Large intestine (tissue), 3 donors: ENCODE measurements around the gene CLIP2. TPM values are rescaled to one million over a fixed set of nuclear protein-coding genes. Genes with fewer than 3 reads are reported as not detected.
"Not testable (repeated sequence)": the region's sequence is repeated elsewhere in the genome, so short reads cannot be mapped to it uniquely, and the experiment has no call there.

ENCODE experiments used
- DNase-seq, 2 donors: peaks; one replicate each; pipeline versions ENCODE4 v3.0.0 to v3.0.0-alpha.2; 2013
- H3K27ac ChIP-seq: one replicate; pipeline ENCODE4 v1.5.1; 2013; ENCODE audit warnings: low read length
- H3K27me3 ChIP-seq: 2 replicates; pipeline ENCODE4 v1.6.1; 2013; ENCODE audit warnings: low read length; ENCODE audit not compliant: control insufficient read depth, insufficient read depth
- H3K36me3 ChIP-seq: 2 replicates; pipeline ENCODE4 v1.6.1; 2013; ENCODE audit warnings: low read length; ENCODE audit not compliant: control insufficient read depth, insufficient read depth
- H3K4me1 ChIP-seq: one replicate; pipeline ENCODE4 v1.6.1; 2013; ENCODE audit warnings: low read length; ENCODE audit not compliant: control insufficient read depth, insufficient read depth
- H3K4me3 ChIP-seq: one replicate; pipeline ENCODE4 v1.5.1; 2013; ENCODE audit warnings: low read length
- H3K9me3 ChIP-seq: one replicate; pipeline ENCODE4 v1.6.1; 2013; ENCODE audit warnings: mild to moderate bottlenecking, low read depth, low read length, moderate library complexity; ENCODE audit not compliant: control insufficient read depth
- WGBS: methylation state at CpG from one replicate; pipeline ENCODE4 v1.1.5; 2013; ENCODE audit warnings: low lambda C conversion rate; ENCODE audit not compliant: insufficient coverage; 5-methylcytosine and 5-hydroxymethylcytosine counted together
- polyA plus RNA-seq: library from polyadenylated mRNA; unstranded; fragments of 120-200 nt; gene quantifications from one replicate; pipeline ENCODE4 v1.2.1, GENCODE V29; 2013

The CLIP2 gene
- polyA plus RNA-seq, 1 donor, result 13.6 TPM

DNA sequence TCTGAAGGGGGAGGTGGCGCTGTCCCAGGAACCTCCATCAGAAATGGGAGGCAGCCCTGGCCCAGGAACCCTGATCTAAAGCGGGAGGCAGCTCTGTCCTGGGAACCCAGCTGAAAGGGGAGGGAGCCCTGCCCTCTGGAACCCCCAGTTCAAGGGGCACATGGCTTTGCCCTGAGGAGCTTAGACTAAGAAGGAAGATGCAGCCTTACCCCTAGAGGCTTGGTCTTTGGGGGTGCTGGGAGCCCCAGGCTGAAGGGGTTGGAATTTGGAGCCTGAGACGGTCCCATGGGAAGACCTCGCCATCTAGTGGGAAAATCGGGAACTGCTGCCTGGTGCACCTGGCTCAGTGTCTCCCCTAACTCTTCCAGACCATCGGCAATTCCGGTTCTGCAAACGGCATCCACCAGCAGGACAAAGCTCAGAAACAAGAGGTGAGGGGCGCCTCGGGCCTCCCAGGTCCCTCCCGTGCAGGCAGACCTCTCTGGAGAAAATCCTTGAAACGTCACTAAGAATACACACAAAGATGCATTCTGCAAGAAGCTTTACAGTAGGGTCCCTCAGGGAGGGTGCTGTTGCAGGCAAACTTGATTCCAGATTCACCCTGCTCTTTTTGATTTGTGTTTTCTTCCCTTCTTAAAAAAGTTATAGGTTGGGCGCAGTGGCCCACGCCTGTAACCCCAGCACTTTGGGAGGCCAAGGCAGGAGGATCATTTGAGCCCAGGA is 112.1 kb downstream of the CLIP2 start:
- peak; percentile 41 to 50 for DNase-seq
- H3K4me1 ChIP-seq, result no peaks in the 10 kb centered on the region
- no peak overlapping the region for H3K4me3 ChIP-seq
- H3K27me3 ChIP-seq, result no peaks in the 10 kb centered on the region
- H3K9me3 ChIP-seq, result no peaks in the 10 kb centered on the region
- no peak overlapping the region for H3K27ac ChIP-seq
- WGBS, result no CpG with 5 or more reads among the region's 14 CpGs
- H3K36me3 ChIP-seq, result peaks cover 51% of the 10 kb centered on the region

DNA sequence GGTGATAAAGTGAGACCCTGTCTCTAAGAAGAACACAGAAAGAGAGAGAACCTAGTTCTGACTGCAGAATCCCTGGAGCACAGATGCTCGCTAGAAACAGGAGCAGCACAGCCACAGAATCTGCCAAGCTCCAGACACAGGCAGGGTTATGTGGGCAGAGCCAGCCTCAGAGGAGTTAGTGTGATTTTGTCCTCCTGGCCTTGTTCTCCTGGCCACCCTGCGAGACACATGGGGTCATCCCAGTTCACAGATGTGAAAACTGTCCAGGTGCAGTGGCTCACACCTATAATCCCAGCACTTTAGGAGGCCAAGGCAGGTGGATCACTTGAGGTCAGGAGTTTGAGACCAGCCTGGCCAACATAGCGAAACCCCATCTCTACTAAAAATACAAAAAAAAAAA is 113.5 kb downstream of the CLIP2 start:
- H3K27me3 ChIP-seq, H3K9me3 ChIP-seq, H3K4me3 ChIP-seq, DNase-seq, H3K27ac ChIP-seq, H3K4me1 ChIP-seq: not testable (repeated sequence)
- peaks cover 40% of the 10 kb centered on the region for H3K36me3 ChIP-seq
- no CpG with 5 or more reads among the region's 3 CpGs for WGBS

- WGBS, result no CpG with 5 or more reads among the region's 30 CpGs
- no peaks in the 10 kb centered on the region for H3K4me1 ChIP-seq
- no peak for DNase-seq
- H3K4me3 ChIP-seq, result no peak overlapping the region
- H3K27ac ChIP-seq, result no peak overlapping the region
- H3K9me3 ChIP-seq, result no peaks in the 10 kb centered on the region
- H3K27me3 ChIP-seq, result no peaks in the 10 kb centered on the region
- H3K36me3 ChIP-seq, result peaks cover 35% of the 10 kb centered on the region
Measured at GRCh38 chr7:74403521-74404387, 114.5 kb downstream of the CLIP2 start.

- Histone ChIP-seq H3K36me3 (peaks cover 34% of the 10 kb centered on the region), H3K9me3 (no peaks in the 10 kb centered on the region), H3K4me1 (no peaks in the 10 kb centered on the region), H3K27ac (no peak overlapping the region), H3K4me3 (no peak overlapping the region), H3K27me3 (no peaks in the 10 kb centered on the region)
- DNase-seq, result no peak
- WGBS, result no CpG with 5 or more reads among the region's 8 CpGs
Measured at GRCh38 chr7:74404388-74404700, 115.1 kb downstream of the CLIP2 start.

DNA sequence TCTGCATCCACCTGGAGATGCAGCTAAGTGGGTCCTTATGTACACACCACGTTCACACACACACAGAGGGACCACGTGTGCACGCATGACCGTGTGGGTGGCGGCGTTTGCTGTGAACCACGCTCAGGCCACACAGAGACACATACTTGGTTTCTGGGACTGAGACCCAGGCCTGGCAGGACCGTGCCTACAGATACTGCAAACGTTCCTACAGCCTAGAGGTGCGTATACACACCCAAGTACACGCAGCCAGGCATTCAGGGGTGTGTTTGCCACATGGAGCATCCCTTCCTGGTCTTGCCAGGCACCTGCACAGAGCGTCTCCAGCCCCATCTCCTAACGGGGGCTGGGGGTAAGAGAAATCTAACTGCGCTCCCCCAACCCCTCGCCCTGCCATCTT is 115.5 kb downstream of the CLIP2 start:
- H3K27me3 ChIP-seq, result no peaks in the 10 kb centered on the region
- WGBS, result no CpG with 5 or more reads among the region's 15 CpGs
- no peaks in the 10 kb centered on the region for H3K4me1 ChIP-seq

GRCh38 chr7:74405191-74405898 is 116.1 kb downstream of the CLIP2 start:
- WGBS, result no CpG with 5 or more reads among the region's 31 CpGs
- no peak for DNase-seq

More for the DNA sequence above, 115.5 kb downstream of the CLIP2 start:
- Histone ChIP-seq H3K36me3 (peaks cover 34% of the 10 kb centered on the region), H3K4me3 (no peak overlapping the region), H3K9me3 (no peaks in the 10 kb centered on the region), H3K27ac (no peak overlapping the region)
- DNase-seq, result no peak

GRCh38 chr7:74405899-74406512 is 116.8 kb downstream of the CLIP2 start:
- no CpG with 5 or more reads among the region's 20 CpGs for whole genome bisulfite sequencing
- Histone ChIP-seq H3K27ac (no peak overlapping the region), H3K4me1 (no peaks in the 10 kb centered on the region), H3K4me3 (no peak overlapping the region), H3K36me3 (peaks cover 24% of the 10 kb centered on the region), H3K9me3 (no peaks in the 10 kb centered on the region), H3K27me3 (no peaks in the 10 kb centered on the region)
- DNase-seq, result no peak

More at GRCh38 chr7:74405191-74405898, 116.1 kb downstream of the CLIP2 start:
- Histone ChIP-seq H3K27me3 (no peaks in the 10 kb centered on the region), H3K27ac (no peak overlapping the region), H3K9me3 (no peaks in the 10 kb centered on the region), H3K4me1 (no peaks in the 10 kb centered on the region), H3K4me3 (no peak overlapping the region), H3K36me3 (peaks cover 30% of the 10 kb centered on the region)

DNA sequence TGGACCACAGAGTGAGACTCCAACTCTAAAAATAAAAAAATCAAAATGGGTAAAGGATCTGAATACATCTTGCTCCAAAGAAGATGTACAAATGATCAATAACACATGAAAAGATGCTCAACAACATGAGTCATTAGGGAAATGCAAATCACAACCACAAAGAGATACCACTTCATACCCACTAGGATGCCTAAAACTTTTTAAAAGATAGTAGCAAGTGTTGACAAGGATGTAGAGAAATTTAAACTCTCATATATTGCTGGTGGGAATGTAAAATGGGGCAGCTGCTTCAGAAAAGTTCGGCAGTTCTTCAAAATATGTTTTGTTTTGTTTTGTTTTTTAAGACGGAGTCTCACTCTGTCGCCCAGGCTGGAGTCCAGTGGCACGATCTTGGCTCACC is 118.8 kb downstream of the CLIP2 start:
- no peak overlapping the region for H3K27ac ChIP-seq
- DNase-seq, result no peak
- peaks cover 16% of the 10 kb centered on the region for H3K36me3 ChIP-seq
- H3K9me3 ChIP-seq, result no peaks in the 10 kb centered on the region
- no peak overlapping the region for H3K4me3 ChIP-seq
- no peaks in the 10 kb centered on the region for H3K27me3 ChIP-seq
- H3K4me1 ChIP-seq, result no peaks in the 10 kb centered on the region
- no CpG with 5 or more reads among the region's 4 CpGs for WGBS

GRCh38 chr7:74409571-74409970 is 120.4 kb downstream of the CLIP2 start:
- DNase-seq, result no peak
- Histone ChIP-seq H3K36me3 (peaks cover 5% of the 10 kb centered on the region), H3K27ac (no peak overlapping the region), H3K27me3 (no peaks in the 10 kb centered on the region), H3K4me1 (no peaks in the 10 kb centered on the region), H3K4me3 (no peak overlapping the region), H3K9me3 (no peaks in the 10 kb centered on the region)
- WGBS, result 60% methylated on average over 1 of the region's 7 CpGs

DNA sequence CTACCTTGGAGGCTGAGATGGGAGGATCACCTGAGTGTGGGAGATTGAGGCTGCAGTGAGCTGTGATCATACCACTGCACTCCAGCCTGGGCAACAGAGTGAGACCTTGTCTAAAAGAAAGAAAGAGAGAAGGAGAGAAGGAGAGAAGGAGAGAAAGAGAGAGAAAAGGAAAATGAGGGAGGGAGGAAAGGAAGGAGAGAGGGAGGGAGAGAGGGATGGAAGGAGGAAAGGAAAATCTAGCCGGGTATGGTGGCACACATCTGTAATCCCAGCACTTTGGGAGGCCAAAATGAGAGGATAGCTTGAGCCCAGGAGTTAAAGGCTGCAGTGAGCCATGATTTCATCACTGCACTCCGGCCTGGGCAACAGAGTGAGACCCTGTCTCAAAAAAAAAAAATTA is 121.6 kb downstream of the CLIP2 start:
- Histone ChIP-seq H3K36me3 (no peaks in the 10 kb centered on the region), H3K27ac (no peak overlapping the region), H3K4me3 (no peak overlapping the region), H3K4me1 (no peaks in the 10 kb centered on the region), H3K27me3 (no peaks in the 10 kb centered on the region), H3K9me3 (no peaks in the 10 kb centered on the region)
- DNase-seq, result no peak
- no CpG with 5 or more reads among the region's 2 CpGs for WGBS
